H1 (cell line): ENCODE measurements around the gene ALDH1A2. TPM values are rescaled to one million over a fixed set of nuclear protein-coding genes. Genes with fewer than 3 reads are reported as not detected.

Source experiments
- CTCF ChIA-PET: fragments of 300-600 bp; sonication (Branson Sonifier 250); formaldehyde crosslinking; loops from one replicate; lab custom pipeline; 2021; ENCODE audit not compliant: partially characterized antibody; lab: Charles Lee
- POLR2A ChIA-PET: fragments of 300-600 bp; sonication (Branson Sonifier 250); formaldehyde crosslinking; loops from one replicate; lab custom pipeline; 2021; ENCODE audit warnings: inconsistent platforms; ENCODE audit not compliant: partially characterized antibody; lab: Charles Lee
- DNase-seq, 2 experiments: peaks; one replicate each; pipeline versions ENCODE4 v3.0.0 to v3.0.0-alpha.2; 2010 to 2022; ENCODE audit warnings: low spot score in 2 of 2, low read depth in 1 of 2, mixed read lengths in 1 of 2
- FAIRE-seq: peaks from 2 replicates; lab custom pipeline; 2011; peaks lifted over from hg19 to GRCh38; lab: Jason Lieb, UNC
- H2AFZ ChIP-seq: 2 replicates; pipeline ENCODE4 v1.8.1; 2012; ENCODE audit warnings: low read length, inconsistent platforms
- H2AK5ac ChIP-seq: 2 replicates; pipeline ENCODE4 v1.6.1; 2013; ENCODE audit warnings: low read depth, low read length
- H2BK120ac ChIP-seq: replicated peaks from 2 replicates; pipeline ENCODE3; 2013; ENCODE audit warnings: low read depth, low read length, inconsistent platforms
- H2BK12ac ChIP-seq: 2 replicates; pipeline ENCODE4 v1.6.1; 2013; ENCODE audit warnings: low read depth, low read length
- H2BK15ac ChIP-seq: 2 replicates; pipeline ENCODE4 v1.6.1; 2013; ENCODE audit warnings: low read length
- H2BK20ac ChIP-seq: 2 replicates; pipeline ENCODE4 v1.6.1; 2013; ENCODE audit warnings: low read length
- H2BK5ac ChIP-seq: 2 replicates; pipeline ENCODE4 v1.6.1; 2013; ENCODE audit warnings: low read depth, low read length
- H3K14ac ChIP-seq: 2 replicates; pipeline ENCODE4 v1.6.1; 2013; ENCODE audit warnings: inconsistent platforms; ENCODE audit not compliant: insufficient read length
- H3K18ac ChIP-seq: 2 replicates; pipeline ENCODE4 v1.6.1; 2013; ENCODE audit warnings: low read length; ENCODE audit errors: extremely low read depth
- H3K23ac ChIP-seq: 2 replicates; pipeline ENCODE4 v1.6.1; 2013; ENCODE audit warnings: inconsistent platforms; ENCODE audit not compliant: insufficient read length
- H3K23me2 ChIP-seq: 2 replicates; pipeline ENCODE4 v1.6.1; 2013; ENCODE audit warnings: low read depth, low read length
- H3K27ac ChIP-seq: 2 replicates; pipeline ENCODE4 v1.6.1; 2011; ENCODE audit warnings: low read depth, low read length, inconsistent platforms
- H3K27me3 ChIP-seq, 4 experiments: replicated peaks in 1 of 4; 1 replicate in 1 of 4; 2 replicates in 3 of 4; pipeline versions ENCODE4 v1.6.1 to v1.8.1; 2011 to 2013; ENCODE audit warnings: low read length in 3 of 4, mild to moderate bottlenecking in 3 of 4, inconsistent platforms in 2 of 4, mixed read lengths in 2 of 4, moderate library complexity in 1 of 4; ENCODE audit not compliant: control insufficient read depth in 3 of 4, insufficient read depth in 3 of 4; ENCODE audit errors: extremely low read depth in 1 of 4
- H3K36me3 ChIP-seq, 4 experiments: 2 replicates each; pipeline versions ENCODE4 v1.6.1 to v1.8.1; 2011 to 2013; ENCODE audit warnings: mild to moderate bottlenecking in 4 of 4, low read length in 3 of 4, moderate library complexity in 2 of 4, control low read depth in 1 of 4, inconsistent platforms in 1 of 4; ENCODE audit not compliant: insufficient read depth in 4 of 4, control insufficient read depth in 2 of 4
- H3K4ac ChIP-seq: replicated peaks from 2 replicates; pipeline ENCODE3; 2013; ENCODE audit warnings: low read length, low read depth, mixed read lengths, inconsistent platforms; ENCODE audit not compliant: insufficient read length
- H3K4me1 ChIP-seq, 4 experiments: replicated peaks in 1 of 4; 1 replicate in 1 of 4; 2 replicates in 3 of 4; pipeline versions ENCODE4 v1.6.1 to v1.8.1; 2011 to 2013; ENCODE audit warnings: low read length in 3 of 4, inconsistent platforms in 2 of 4, mixed read lengths in 1 of 4; ENCODE audit not compliant: insufficient read depth in 4 of 4, control insufficient read depth in 3 of 4
- H3K4me2 ChIP-seq, 2 experiments: 2 replicates each; pipeline versions ENCODE4 v1.6.1 to v1.8.1; 2011 to 2013; ENCODE audit warnings: low read depth in 2 of 2, low read length in 2 of 2, control low read depth in 1 of 2, inconsistent platforms in 1 of 2, mild to moderate bottlenecking in 1 of 2; ENCODE audit not compliant: insufficient read depth in 1 of 2
- H3K4me3 ChIP-seq, 4 experiments: fragments of 200-600, 300-600 bp in 1 of 4; sonication (generic), shearing (Covaris generic), sonication (Bioruptor Twin) in 1 of 4; 2 replicates each; pipeline versions ENCODE4 v1.5.1 to v1.8.1; 2011 to 2016; ENCODE audit warnings: low read length in 4 of 4, low read depth in 3 of 4, control low read depth in 2 of 4, inconsistent platforms in 2 of 4, mild to moderate bottlenecking in 2 of 4, mixed read lengths in 1 of 4, moderate library complexity in 1 of 4; ENCODE audit not compliant: insufficient read depth in 2 of 4; ENCODE audit errors: extremely low read depth in 1 of 4
- H3K56ac ChIP-seq: replicated peaks from 2 replicates; pipeline ENCODE3; 2013; ENCODE audit warnings: low read depth, mild to moderate bottlenecking, mixed read lengths, low read length, inconsistent platforms; ENCODE audit not compliant: insufficient read length
- H3K79me1 ChIP-seq: 2 replicates; pipeline ENCODE4 v1.6.1; 2013; ENCODE audit warnings: low read depth, low read length, control low read depth
- H3K79me2 ChIP-seq, 2 experiments: 2 replicates each; pipeline versions ENCODE4 v1.6.1 to v1.8.1; 2012 to 2013; ENCODE audit warnings: low read length in 2 of 2, mild to moderate bottlenecking in 2 of 2, inconsistent platforms in 1 of 2; ENCODE audit not compliant: insufficient read depth in 2 of 2, control insufficient read depth in 1 of 2
- H3K9ac ChIP-seq, 4 experiments: replicated peaks in 1 of 4; 1 replicate in 1 of 4; 2 replicates in 3 of 4; pipeline versions ENCODE4 v1.6.1 to v1.8.1; 2011 to 2013; ENCODE audit warnings: low read depth in 3 of 4, low read length in 3 of 4, control low read depth in 2 of 4, mild to moderate bottlenecking in 2 of 4, moderate library complexity in 2 of 4, inconsistent platforms in 1 of 4; ENCODE audit errors: extremely low read depth in 1 of 4
- H3K9me3 ChIP-seq, 2 experiments: 2 replicates each; pipeline versions ENCODE4 v1.6.1 to v1.8.1; 2012 to 2013; ENCODE audit warnings: mild to moderate bottlenecking in 2 of 2, moderate library complexity in 2 of 2, control low read depth in 1 of 2, inconsistent platforms in 1 of 2, low read depth in 1 of 2, low read length in 1 of 2, mixed read lengths in 1 of 2; ENCODE audit not compliant: insufficient read depth in 2 of 2
- H4K20me1 ChIP-seq, 2 experiments: replicated peaks in 1 of 2; 2 replicates each; pipeline versions ENCODE3 to v1.8.1; 2011 to 2013; ENCODE audit warnings: inconsistent platforms in 2 of 2, low read length in 2 of 2, mild to moderate bottlenecking in 1 of 2; ENCODE audit not compliant: insufficient read depth in 2 of 2, control insufficient read depth in 1 of 2
- H4K5ac ChIP-seq: 2 replicates; pipeline ENCODE4 v1.6.1; 2013; ENCODE audit warnings: low read length, low read depth, mixed read lengths, inconsistent platforms; ENCODE audit not compliant: insufficient read length
- H4K8ac ChIP-seq: 2 replicates; pipeline ENCODE4 v1.8.0; 2013; ENCODE audit warnings: mild to moderate bottlenecking, moderate library complexity, low read length, inconsistent platforms; ENCODE audit not compliant: insufficient read depth; ENCODE audit errors: extremely low read depth
- H4K91ac ChIP-seq: replicated peaks from 2 replicates; pipeline ENCODE3; 2013; ENCODE audit warnings: low read length, mixed read lengths, inconsistent platforms; ENCODE audit not compliant: insufficient read length
- BCL11A ChIP-seq, 2 experiments: IDR thresholded peaks; one replicate each; pipeline ENCODE4 v1.6.1; 2011; ENCODE audit warnings: low read depth in 2 of 2, low read length in 2 of 2, mild to moderate bottlenecking in 2 of 2
- E2F6 ChIP-seq: IDR thresholded peaks from 2 replicates; pipeline ENCODE4 v1.6.1; 2012; ENCODE audit warnings: inconsistent platforms
- EP300 ChIP-seq, 2 experiments: IDR thresholded peaks; 1 replicate in 1 of 2; 2 replicates in 1 of 2; pipeline ENCODE4 v1.6.1; 2011 to 2012; ENCODE audit warnings: low read depth in 2 of 2, low read length in 2 of 2, mild to moderate bottlenecking in 2 of 2, borderline replicate concordance in 1 of 2, inconsistent platforms in 1 of 2, moderate library complexity in 1 of 2
- EZH2 ChIP-seq: fragments of 200-600 bp; sonication (generic); IDR thresholded peaks from 2 replicates; pipeline ENCODE4 v1.7.1; 2012; ENCODE audit warnings: low read depth, mild to moderate bottlenecking, moderate library complexity, low read length, inconsistent platforms; ENCODE audit not compliant: severe bottlenecking
- HDAC6 ChIP-seq: IDR thresholded peaks from one replicate; pipeline ENCODE4 v1.7.1; 2012; ENCODE audit warnings: low read depth, mild to moderate bottlenecking, inconsistent platforms, low read length, moderate library complexity
- MAX ChIP-seq: IDR thresholded peaks from 2 replicates; pipeline ENCODE4 v1.6.1; 2012; ENCODE audit warnings: inconsistent platforms
- RBBP5 ChIP-seq: IDR thresholded peaks from 2 replicates; pipeline ENCODE4 v1.7.1; 2012; ENCODE audit warnings: low read depth, mild to moderate bottlenecking, inconsistent platforms, low read length, moderate library complexity, borderline replicate concordance
- SIN3A ChIP-seq, 2 experiments: IDR thresholded peaks in 1 of 2; conservative IDR thresholded peaks in 1 of 2; 2 replicates each; pipeline ENCODE4 v1.6.1; 2011 to 2012; ENCODE audit warnings: low read length in 2 of 2, improper control_type of control experiment in 1 of 2, low read depth in 1 of 2, mild to moderate bottlenecking in 1 of 2
- SIRT6 ChIP-seq: IDR thresholded peaks from one replicate; pipeline ENCODE4 v1.7.1; 2012; ENCODE audit warnings: low read length, inconsistent platforms
- SP1 ChIP-seq: IDR thresholded peaks from 2 replicates; pipeline ENCODE4 v1.6.1; 2011; ENCODE audit warnings: low read depth, low read length
- SP2 ChIP-seq: IDR thresholded peaks from 2 replicates; pipeline ENCODE4 v1.6.1; 2012; ENCODE audit warnings: mild to moderate bottlenecking, low read length, inconsistent platforms
- SRF ChIP-seq: IDR thresholded peaks from 2 replicates; pipeline ENCODE4 v1.6.1; 2011; ENCODE audit warnings: mild to moderate bottlenecking, low read depth, low read length, moderate library complexity
- TAF7 ChIP-seq: optimal IDR thresholded peaks from 2 replicates; pipeline ENCODE3; 2011; ENCODE audit warnings: low read depth, mild to moderate bottlenecking, inconsistent platforms, low read length, moderate library complexity, borderline replicate concordance
- TBP ChIP-seq: IDR thresholded peaks from 2 replicates; pipeline ENCODE4 v1.6.1; 2011; ENCODE audit warnings: low read depth, low read length, improper control_type of control experiment
- WGBS, 2 experiments: shearing (Covaris generic) in 1 of 2; methylation state at CpG; one replicate each; pipeline versions ENCODE4 v1.1.6 to v1.1.7; 2013 to 2015; ENCODE audit warnings: low lambda C conversion rate in 2 of 2, mixed read lengths in 2 of 2, inconsistent platforms in 1 of 2, low coverage in 1 of 2, missing lambda C conversion rate in 1 of 2; ENCODE audit not compliant: insufficient replicate concordance in 2 of 2, insufficient coverage in 1 of 2, insufficient read length in 1 of 2; ENCODE audit errors: extremely low coverage in 1 of 2, missing lambda C conversion rate in 1 of 2; 5-methylcytosine and 5-hydroxymethylcytosine counted together
- polyA plus RNA-seq, 7 experiments: library from polyadenylated mRNA; depleted of rRNA in 3 of 7; stranded (reverse) in 5 of 7; unstranded in 2 of 7; fragments of >200 nt in 5 of 7; fragments of 200-250 nt in 2 of 7; gene quantifications; 1 replicate in 5 of 7; 2 replicates in 1 of 7; 4 replicates in 1 of 7; pipeline versions ENCODE4 v1.2.1 to v1.2.3, GENCODE V29; 2011 to 2013; ENCODE audit warnings: missing spikeins in 2 of 7, mixed read lengths in 2 of 7
- total RNA-seq: library from RNA; stranded (reverse); fragmentation: NEBNext Ultra II Directional; extraction: Animal tissue kit (Norgen Biotek cat#: 25700); gene quantifications from 2 replicates; pipeline ENCODE4 v1.2.1, GENCODE V29; 2021

The ALDH1A2 gene
- total and polyA plus RNA-seq, 2 of the 8 experiments (the other 6 are each of a cell fraction or from before 2014, with no cell fraction given) = 0.06 to 0.24 TPM

GRCh38 chr15:57903626-57904025, 161.9 kb downstream of the ALDH1A2 start:
- Histone ChIP-seq H2BK120ac (no peak overlapping the region), H3K4me3 (no peak overlapping the region), H3K4ac (no peak overlapping the region), H2BK20ac (no peak overlapping the region), H3K23me2 (no peaks in the 10 kb centered on the region), H3K4me2 (no peak overlapping the region), H3K27me3 (no peaks in the 10 kb centered on the region; a peak in 1 of 7 replicates), H2AK5ac (no peak overlapping the region), H4K91ac (no peak overlapping the region), H4K20me1 (no peaks in the 10 kb centered on the region), H2AFZ (no peak overlapping the region), H3K18ac (no peak overlapping the region), H3K23ac (no peak overlapping the region), H3K56ac (no peak overlapping the region), H4K8ac (no peak overlapping the region), H3K14ac (no peak overlapping the region), H4K5ac (no peak overlapping the region), H2BK5ac (no peak overlapping the region), H3K4me1 (no peaks in the 10 kb centered on the region), H2BK15ac (no peak overlapping the region), H3K9ac (no peak overlapping the region), H2BK12ac (no peak overlapping the region), H3K9me3 (no peaks in the 10 kb centered on the region), H3K27ac (no peak overlapping the region), H3K79me2 (no peaks in the 10 kb centered on the region), H3K36me3 (no peaks in the 10 kb centered on the region), H3K79me1 (no peaks in the 10 kb centered on the region)
- no peak for FAIRE-seq
- ChIA-PET CTCF (no interaction called here), POLR2A (no interaction called here)
- DNase-seq = no peak
- 83% methylated on average over 1 of the region's 1 CpG; no CpG with 5 or more reads in 1 of the 2 experiments for WGBS, 2 experiments
- TF ChIP-seq EZH2 (no peak), SIN3A (conservative IDR thresholded peaks at IDR 0.05 in 1 of 2, IDR thresholded peaks at IDR 0.05 in 1 of 2; ENCODE audit: low read depth in 1 of 2, low read length in 2 of 2) (no peak), BCL11A (IDR thresholded peaks at IDR 0.05; ENCODE audit: low read depth in 2 of 2, low read length in 2 of 2) (no peak), E2F6 (no peak), SP1 (no peak), EP300 (IDR thresholded peaks at IDR 0.05; ENCODE audit: borderline replicate concordance in 1 of 2, low read depth in 2 of 2, low read length in 2 of 2) (no peak), TBP (no peak), MAX (no peak), SIRT6 (no peak), SP2 (no peak), HDAC6 (no peak), TAF7 (no peak), RBBP5 (no peak), SRF (no peak)
